Hematopoietic multipotent progenitor cell treated with erythropoietin and hydrocortisone succinate and interleukin-3 and kit ligand, for 6 days (in vitro differentiated cells): ENCODE data around the gene PITHD1.
"Not testable (repeated sequence)": the region's sequence is repeated elsewhere in the genome, so short reads cannot be mapped to it uniquely, and the experiment has no call there.

Experiments
- DNase-seq: peaks from one replicate; pipeline ENCODE4 v3.0.0-alpha.2; 2015

The PITHD1 gene

GRCh38 chr1:23777979-23778814, at the start of gene PITHD1:
TSS of gene PITHD1 (plus strand) at chr1:23778418. CDS start at chr1:23778516, 98 bp downstream.
- DNase-seq = peak; percentile 99

- no peak for DNase-seq
These were observed 45.6 kb upstream of the PITHD1 start for GRCh38 chr1:23732363-23733224.

- not testable (repeated sequence) for DNase-seq
These were observed 44.9 kb upstream of the PITHD1 start for GRCh38 chr1:23733281-23733680.

- DNase-seq = no peak
These were observed 41.6 kb upstream of the PITHD1 start for GRCh38 chr1:23736437-23737134.

- peak; percentile 54 for DNase-seq
These were observed 36.6 kb upstream of the PITHD1 start for GRCh38 chr1:23741609-23742008.

GRCh38 chr1:23742670-23743286, 35.4 kb upstream of the PITHD1 start:
- DNase-seq = peak; percentile 46

- DNase-seq = peak; percentile 84
These were observed 34.7 kb upstream of the PITHD1 start, which contains the start of gene ELOA for GRCh38 chr1:23743287-23744152. TSS of gene ELOA (plus strand) at chr1:23743471. CDS start at chr1:23743504, 33 bp downstream.

GRCh38 chr1:23745515-23745914, 32.7 kb upstream of the PITHD1 start:
- DNase-seq = peak; percentile 83

- DNase-seq = no peak
These were observed 30.2 kb upstream of the PITHD1 start for GRCh38 chr1:23748016-23748415.

- DNase-seq = peak; percentile 85
These were observed 27.0 kb upstream of the PITHD1 start for GRCh38 chr1:23751050-23751814.

GRCh38 chr1:23751815-23752200, 26.4 kb upstream of the PITHD1 start:
- no peak for DNase-seq

- no peak for DNase-seq
These were observed 25.3 kb upstream of the PITHD1 start for GRCh38 chr1:23752909-23753308.

GRCh38 chr1:23756676-23757075, 21.5 kb upstream of the PITHD1 start:
- no peak for DNase-seq

GRCh38 chr1:23757812-23758211, 20.4 kb upstream of the PITHD1 start:
- DNase-seq = no peak

GRCh38 chr1:23759277-23759676, 18.9 kb upstream of the PITHD1 start:
- no peak for DNase-seq

GRCh38 chr1:23763041-23763577, 15.1 kb upstream of the PITHD1 start:
- DNase-seq = no peak

GRCh38 chr1:23768733-23769132, 9.5 kb upstream of the PITHD1 start:
- DNase-seq = no peak

- peak; percentile 93 for DNase-seq
These were observed 6.0 kb upstream of the PITHD1 start for GRCh38 chr1:23772049-23772853.

- no peak for DNase-seq
These were observed 5.4 kb upstream of the PITHD1 start for GRCh38 chr1:23772854-23773242.
